Right lobe of liver (tissue), 4 donors: ENCODE measurements around the gene C1orf185.

Source experiments
- CTCF ChIP-seq, 4 donors: fragments of 200-600 bp in 3 of 4; fragments of 450-650 bp in 1 of 4; IDR thresholded peaks; one replicate each; pipeline versions ENCODE4 v1.5.1 to v1.8.0; 2016 to 2022; ENCODE audit warnings: antibody characterized with exemption in 4 of 4, mild to moderate bottlenecking in 2 of 4
- POLR2A ChIP-seq: fragments of 450-650 bp; IDR thresholded peaks from one replicate; pipeline ENCODE4 v1.6.1; 2017; ENCODE audit warnings: antibody characterized with exemption, mild to moderate bottlenecking
- donor health status: DM: no; HTN: no; CAD: no.
- donor health status: DM: no; HTN: no; CAD: no.
- donor health status: DM: no; HTN: yes; CAD: no.

- TF ChIP-seq CTCF (IDR thresholded peaks at IDR 0.05) (no peak), POLR2A (no peak)
Measured at GRCh38 chr1:51120629-51121028, 18.6 kb downstream of the C1orf185 start.
